ENCODE measurements around the gene SELENON. TPM values are rescaled to one million over a fixed set of nuclear protein-coding genes. Genes with fewer than 3 reads are reported as not detected.
A peak's percentile ranks its signal among the peaks of the same experiment; 100 is the strongest.

The SELENON gene
- total and polyA plus RNA-seq, 9 of the 15 experiments (the other 6 are each of a cell fraction or from before 2014, with no cell fraction given) = 0.43 to 26.7 (median 7.0) TPM

- TF ChIP-seq E2F4 (CRISPR knock-in tag; IDR thresholded peaks at IDR 0.05; ENCODE audit: low read depth) (0 out of 2 replicates have a peak, but pooled peaks have one; percentile 17), MTF1 (CRISPR knock-in tag; IDR thresholded peaks at IDR 0.05; ENCODE audit: borderline replicate concordance) (no peak), ZBTB49 (CRISPR knock-in tag; IDR thresholded peaks at IDR 0.05; ENCODE audit: borderline replicate concordance) (no peak), PRMT5 (CRISPR knock-in tag; IDR thresholded peaks at IDR 0.05) (no peak), KLF10 (CRISPR knock-in tag; IDR thresholded peaks at IDR 0.05) (no peak), ZNF408 (CRISPR knock-in tag; IDR thresholded peaks at IDR 0.05; ENCODE audit: low read depth) (no peak), PTRF (tag; IDR thresholded peaks at IDR 0.05) (no peak), ZNF780A (CRISPR knock-in tag; IDR thresholded peaks at IDR 0.05) (no peak), NFRKB (IDR thresholded peaks at IDR 0.05; ENCODE audit: low read depth) (no peak), TSHZ1 (CRISPR knock-in tag; IDR thresholded peaks at IDR 0.05) (no peak), ZFP30 (CRISPR knock-in tag; IDR thresholded peaks at IDR 0.05; ENCODE audit: borderline replicate concordance) (no peak), HINFP (tag; conservative IDR thresholded peaks at IDR 0.05; ENCODE audit: low read depth) (0 out of 2 replicates have a peak, but pooled peaks have one; percentile 29), ZNF444 (CRISPR knock-in tag; IDR thresholded peaks at IDR 0.05) (no peak), ZNF778 (CRISPR knock-in tag; IDR thresholded peaks at IDR 0.05) (no peak), ZBTB33 (CRISPR knock-in tag; IDR thresholded peaks at IDR 0.05) (0 out of 2 replicates have a peak, but pooled peaks have one; percentile 12), ZBED1 (IDR thresholded peaks at IDR 0.05) (no peak)
Observed at GRCh38 chr1:25782608-25783201, 17.3 kb upstream of the SELENON start (continued).

Data from K562 (cell line).